ENCODE measurements around the gene PRR36.

- TF ChIP-seq CTCF (IDR thresholded peaks at IDR 0.05), result no peak
- TF ChIP-seq POLR2A (IDR thresholded peaks at IDR 0.05), result no peak
Measured at GRCh38 chr19:7883105-7883504, 8.9 kb upstream of the PRR36 start.
